ENCODE measurements around the gene TTC34. TPM values are rescaled to one million over a fixed set of nuclear protein-coding genes. Genes with fewer than 3 reads are reported as not detected.

Gene TTC34
- total and polyA plus RNA-seq, 7 donors: under 0.01 to 0.83 (median 0.56) TPM; not detected in 1

DNA sequence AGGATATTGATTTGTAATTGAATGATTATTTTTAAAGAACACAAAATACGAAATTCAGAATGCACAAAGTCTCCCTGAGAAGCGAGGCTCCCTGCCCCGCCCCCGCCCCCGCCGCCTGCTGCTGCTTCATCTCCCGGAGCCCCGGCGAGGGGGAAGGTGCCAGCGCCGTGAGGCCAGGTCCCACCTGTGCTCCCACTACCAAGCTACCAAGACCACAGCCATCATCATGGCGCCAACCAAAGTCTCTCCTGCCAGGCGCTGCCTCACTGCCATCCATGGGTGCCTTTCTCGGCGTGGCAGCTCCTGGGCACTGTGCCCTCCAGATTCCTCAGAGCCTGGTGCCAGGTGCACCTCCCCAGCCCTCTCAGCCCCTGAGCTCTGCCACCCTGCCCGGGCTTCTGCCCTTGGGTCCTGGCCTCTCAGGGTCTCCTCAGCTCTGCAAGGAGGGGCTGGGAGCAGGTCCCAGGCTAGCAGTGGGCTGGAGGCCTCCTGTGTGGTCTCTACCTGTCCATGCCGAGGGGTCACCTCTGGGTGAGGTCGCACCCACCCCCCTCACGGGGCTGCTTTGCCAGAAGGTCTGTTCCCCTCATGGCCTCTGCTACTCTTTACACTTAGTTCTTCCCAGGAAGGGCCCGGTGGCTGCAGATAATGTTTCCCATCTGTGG is 29.4 kb upstream of the TTC34 start:
- H3K4me3 ChIP-seq: no peak overlapping the region
- H3K27me3 ChIP-seq: peaks cover 0 to 37% (median 0%) of the 10 kb centered on the region in 3 donors
- TF ChIP-seq EP300 (IDR thresholded peaks at IDR 0.05) (no peak), POLR2A (IDR thresholded peaks at IDR 0.05) (no peak)
- no peaks in the 10 kb centered on the region for H3K4me1 ChIP-seq
- intact Hi-C loops (cut with DNase I): no loop called here
- no peak for DNase-seq
- no peaks in the 10 kb centered on the region for H3K36me3 ChIP-seq
- WGBS, 2 donors: 82 to 92% methylated on average over 20 of the region's 20 CpGs
- H3K27ac ChIP-seq: no peak overlapping the region
- H3K9me3 ChIP-seq: peaks cover 0 to 1% (median 0%) of the 10 kb centered on the region in 4 donors

DNA sequence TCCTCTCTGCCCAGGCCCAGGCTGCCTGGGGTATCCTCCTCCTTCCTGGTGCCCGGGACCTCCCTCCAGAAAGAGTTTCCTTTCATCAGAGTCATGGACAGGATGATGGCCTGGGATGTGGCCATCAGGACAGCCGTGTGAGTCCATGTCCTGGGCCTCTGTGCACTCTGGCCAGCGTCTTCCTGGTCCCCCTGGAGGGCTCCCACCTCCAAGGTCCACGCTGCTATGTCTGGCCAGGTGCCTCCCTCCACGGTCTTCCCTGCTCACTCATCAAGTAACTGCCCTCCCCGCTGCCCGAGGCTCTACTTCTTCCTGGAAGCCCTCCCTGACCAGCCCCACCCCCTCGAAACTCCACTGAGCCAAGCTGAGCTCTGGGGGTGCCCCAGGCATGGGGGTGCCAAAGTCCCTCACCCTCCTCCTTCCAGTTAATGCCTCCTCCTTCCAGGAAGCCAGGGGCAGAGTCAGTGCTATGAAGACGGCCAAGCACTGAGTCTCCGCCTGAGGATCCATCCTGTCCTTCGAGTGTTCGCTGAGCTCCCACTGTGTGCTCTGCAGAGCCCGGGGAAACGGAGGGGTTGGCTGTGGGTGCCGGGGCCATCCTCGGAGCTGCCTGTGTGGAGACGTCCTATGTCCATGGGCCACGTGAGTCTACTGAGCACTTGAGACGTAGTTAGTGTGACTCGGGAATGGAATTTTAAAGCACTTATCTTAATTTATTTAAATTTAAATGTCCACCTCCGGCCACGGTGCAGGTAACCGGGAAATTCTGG is 28.5 kb upstream of the TTC34 start:
- H3K4me1 ChIP-seq: no peaks in the 10 kb centered on the region
- WGBS, 2 donors: 74 to 84% methylated on average over 23 of the region's 23 CpGs
- H3K27ac ChIP-seq: no peak overlapping the region
- peaks cover 0 to 1% (median 0%) of the 10 kb centered on the region in 4 donors for H3K9me3 ChIP-seq
- DNase-seq: no peak
- TF ChIP-seq POLR2AphosphoS5 (IDR thresholded peaks at IDR 0.05) (no peak), EP300 (IDR thresholded peaks at IDR 0.05) (no peak), POLR2A (IDR thresholded peaks at IDR 0.05) (no peak)
- TF ChIP-seq, protein P1, sequence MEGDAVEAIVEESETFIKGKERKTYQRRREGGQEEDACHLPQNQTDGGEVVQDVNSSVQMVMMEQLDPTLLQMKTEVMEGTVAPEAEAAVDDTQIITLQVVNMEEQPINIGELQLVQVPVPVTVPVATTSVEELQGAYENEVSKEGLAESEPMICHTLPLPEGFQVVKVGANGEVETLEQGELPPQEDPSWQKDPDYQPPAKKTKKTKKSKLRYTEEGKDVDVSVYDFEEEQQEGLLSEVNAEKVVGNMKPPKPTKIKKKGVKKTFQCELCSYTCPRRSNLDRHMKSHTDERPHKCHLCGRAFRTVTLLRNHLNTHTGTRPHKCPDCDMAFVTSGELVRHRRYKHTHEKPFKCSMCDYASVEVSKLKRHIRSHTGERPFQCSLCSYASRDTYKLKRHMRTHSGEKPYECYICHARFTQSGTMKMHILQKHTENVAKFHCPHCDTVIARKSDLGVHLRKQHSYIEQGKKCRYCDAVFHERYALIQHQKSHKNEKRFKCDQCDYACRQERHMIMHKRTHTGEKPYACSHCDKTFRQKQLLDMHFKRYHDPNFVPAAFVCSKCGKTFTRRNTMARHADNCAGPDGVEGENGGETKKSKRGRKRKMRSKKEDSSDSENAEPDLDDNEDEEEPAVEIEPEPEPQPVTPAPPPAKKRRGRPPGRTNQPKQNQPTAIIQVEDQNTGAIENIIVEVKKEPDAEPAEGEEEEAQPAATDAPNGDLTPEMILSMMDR (IDR thresholded peaks at IDR 0.05): no peak
- peaks cover 0 to 42% (median 0%) of the 10 kb centered on the region in 3 donors for H3K27me3 ChIP-seq
- H3K36me3 ChIP-seq: no peaks in the 10 kb centered on the region
- no peak overlapping the region for H3K4me3 ChIP-seq
- intact Hi-C loops (cut with DNase I): no loop called here

DNA sequence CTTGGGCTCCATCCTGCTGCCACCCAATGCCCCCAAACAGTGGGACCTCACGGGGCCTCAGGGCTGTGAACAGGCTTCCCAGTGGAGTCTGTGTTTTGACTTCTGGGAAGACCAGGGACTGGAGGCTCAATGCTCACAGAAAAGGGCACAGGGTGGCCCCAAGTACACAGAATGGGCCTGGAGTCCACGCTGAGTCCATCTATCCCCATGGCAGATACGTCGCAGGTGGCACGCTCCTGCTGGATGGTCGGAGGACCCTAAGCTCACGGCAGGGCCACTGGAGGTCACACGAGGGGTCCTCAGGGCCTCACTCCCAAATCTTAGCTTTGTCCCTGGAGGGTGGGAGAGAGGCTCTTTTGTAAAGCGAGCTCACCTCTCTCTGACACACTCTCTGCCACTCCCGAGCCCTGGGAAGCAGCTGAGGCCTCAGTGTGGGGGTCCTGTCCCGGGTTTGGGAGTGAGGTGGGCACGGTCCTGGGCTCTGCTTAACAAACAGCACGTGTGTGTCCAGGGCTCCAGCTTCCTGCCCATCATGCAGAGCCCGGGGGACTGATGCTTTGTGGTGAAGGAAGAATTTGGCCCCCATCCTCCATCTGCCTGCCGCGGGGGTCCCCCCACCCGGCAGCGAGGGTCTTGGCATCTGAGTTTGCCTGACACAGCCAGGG is 27.2 kb upstream of the TTC34 start:
- Histone ChIP-seq H3K36me3 (no peaks in the 10 kb centered on the region), H3K27me3 (peaks cover 0 to 45% (median 0%) of the 10 kb centered on the region in 3 donors), H3K4me1 (no peaks in the 10 kb centered on the region), H3K9me3 (peaks cover 0 to 1% (median 0%) of the 10 kb centered on the region in 4 donors), H3K27ac (no peak overlapping the region), H3K4me3 (no peak overlapping the region)
- no peak for DNase-seq
- 78 to 88% methylated on average over 18 of the region's 18 CpGs for WGBS, 2 donors
- intact Hi-C loops (cut with DNase I): no loop called here
- TF ChIP-seq POLR2AphosphoS5 (IDR thresholded peaks at IDR 0.05) (no peak), POLR2A (IDR thresholded peaks at IDR 0.05) (no peak), EP300 (IDR thresholded peaks at IDR 0.05) (no peak)
- TF ChIP-seq, protein P1 (IDR thresholded peaks at IDR 0.05): no peak

DNA sequence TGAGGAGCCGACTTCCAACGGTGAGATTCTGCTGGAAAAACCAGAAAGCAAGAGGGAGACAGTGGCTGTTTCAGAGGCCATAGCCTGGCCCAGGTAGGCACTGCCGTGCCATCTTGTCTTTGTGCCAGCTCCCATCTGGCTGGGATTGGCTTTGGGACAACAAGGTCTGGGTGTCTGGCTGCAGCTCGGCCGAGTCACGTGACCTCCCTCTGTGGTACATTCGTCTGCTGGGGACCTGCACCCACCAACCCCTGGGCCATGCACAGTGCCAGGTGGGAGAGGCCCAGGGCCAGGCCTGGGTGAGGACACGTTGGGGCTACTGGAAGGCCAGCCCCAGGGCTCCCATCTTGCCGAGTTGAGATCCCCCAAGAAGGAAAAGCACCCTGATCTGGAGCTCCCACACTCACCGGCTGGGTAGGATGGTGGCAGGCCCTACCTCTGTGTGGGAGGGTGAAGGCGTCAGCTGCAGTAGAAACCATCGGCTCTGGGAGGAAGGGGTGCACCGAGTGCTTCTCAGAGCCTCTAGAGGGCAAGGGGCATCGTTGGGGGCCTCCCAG is 25.3 kb upstream of the TTC34 start:
- Histone ChIP-seq H3K4me3 (no peak overlapping the region), H3K36me3 (no peaks in the 10 kb centered on the region), H3K27ac (no peak overlapping the region), H3K4me1 (peaks cover 0 to 3% (median 0%) of the 10 kb centered on the region in 4 donors), H3K9me3 (no peaks in the 10 kb centered on the region), H3K27me3 (peaks cover 0 to 47% (median under 1%) of the 10 kb centered on the region in 3 donors)
- TF ChIP-seq POLR2AphosphoS5 (IDR thresholded peaks at IDR 0.05): no peak
- TF ChIP-seq EP300 (IDR thresholded peaks at IDR 0.05): no peak
- TF ChIP-seq, protein P1 (IDR thresholded peaks at IDR 0.05): no peak
- no peak for TF ChIP-seq POLR2A (IDR thresholded peaks at IDR 0.05)
- intact Hi-C loops (cut with DNase I): no loop called here
- DNase-seq: no peak
- 83 to 84% methylated on average over 14 of the region's 14 CpGs for WGBS, 2 donors

All from sigmoid colon (tissue), 7 donors.